Body of pancreas (tissue), 4 donors: ENCODE data around the gene RPL3. TPM values are rescaled to one million over a fixed set of nuclear protein-coding genes. Genes with fewer than 3 reads are reported as not detected.
A peak's percentile ranks its signal among the peaks of the same experiment; 100 is the strongest.

Experiments used
- ATAC-seq: fragments of 150-250 bp; one replicate; pipeline ENCODE4 v1.9.1; 2016
- DNase-seq, 4 donors: peaks; one replicate each; pipeline ENCODE4 v3.0.0-alpha.2; 2019
- H3K27ac ChIP-seq, 4 donors: fragments of 200-600 bp; sonication (generic); 1 replicate in 3 of 4; 2 replicates in 1 of 4; pipeline versions ENCODE4 v1.5.1 to v1.6.1; 2016 to 2019; ENCODE audit warnings: mild to moderate bottlenecking in 1 of 4, mixed read lengths in 1 of 4, moderate library complexity in 1 of 4
- H3K27me3 ChIP-seq, 2 donors: fragments of 200-600 bp; sonication (generic); one replicate each; pipeline ENCODE4 v1.6.0; 2016; ENCODE audit warnings: mild to moderate bottlenecking in 1 of 2
- H3K36me3 ChIP-seq, 2 donors: fragments of 200-600 bp; sonication (generic); replicated peaks in 1 of 2; 2 replicates each; pipeline ENCODE4 v1.5.1; 2016; ENCODE audit warnings: low read depth in 2 of 2; ENCODE audit not compliant: insufficient read depth in 1 of 2
- H3K4me1 ChIP-seq: fragments of 200-600 bp; sonication (generic); one replicate; pipeline ENCODE4 v1.6.0; 2016
- H3K4me3 ChIP-seq, 2 donors: fragments of 200-600 bp; sonication (generic); 1 replicate in 1 of 2; 2 replicates in 1 of 2; pipeline ENCODE4 v1.5.1; 2016 to 2019
- H3K9me3 ChIP-seq, 3 donors: fragments of 200-600 bp; sonication (generic); 1 replicate in 2 of 3; 2 replicates in 1 of 3; pipeline ENCODE4 v1.5.1; 2016
- POLR2A ChIP-seq, 3 donors: fragments of 450-650 bp; IDR thresholded peaks; one replicate each; pipeline ENCODE4 v1.6.1; 2016; ENCODE audit warnings: antibody characterized with exemption in 3 of 3, mild to moderate bottlenecking in 2 of 3
- WGBS, 2 donors: methylation state at CpG; one replicate each; pipeline ENCODE4 v1.1.5; 2017; 5-methylcytosine and 5-hydroxymethylcytosine counted together
- intact Hi-C: fragments of 100-400 bp; cut with DNase I; formaldehyde crosslinking; loops from one replicate; pipeline ENCODE4 v1.15.1; 2023
- small RNA-seq: library from RNA; depleted of rRNA; stranded (forward); fragments of <200 nt; gene quantifications from one replicate; pipeline ENCODE3, GENCODE V24; 2016
- total RNA-seq, 2 donors: library from RNA; depleted of rRNA; stranded (reverse); fragments of >200 nt; gene quantifications; one replicate each; pipeline ENCODE4 v1.1.0, GENCODE V29; 2016
- TF ChIP-seq, protein P1 (sequence below), 7 experiments: fragments of 450-650 bp in 4 of 7; fragments of 200-600 bp in 3 of 7; sonication (generic) in 3 of 7; IDR thresholded peaks; one replicate each; pipeline ENCODE4 v1.5.1; 2016 to 2019; ENCODE audit warnings: antibody characterized with exemption in 7 of 7

The RPL3 gene
- total RNA-seq, 2 donors from 2014 or later = 1,625 to 1,893 TPM

GRCh38 chr22:39265143-39265886, 54.1 kb downstream of the RPL3 start:
- Histone ChIP-seq H3K27me3 (no peaks in the 10 kb centered on the region), H3K27ac (peak overlapping the region in 1 of 4 donors; percentile 27)
- WGBS, 2 donors = 87% methylated on average over 22 to 23 of the region's 23 CpGs

GRCh38 chr22:39264349-39265038, 54.9 kb downstream of the RPL3 start:
- Histone ChIP-seq H3K4me1 (no peaks in the 10 kb centered on the region), H3K27me3 (no peaks in the 10 kb centered on the region), H3K9me3 (no peaks in the 10 kb centered on the region), H3K4me3 (no peak overlapping the region), H3K36me3 (no peaks in the 10 kb centered on the region), H3K27ac (peak overlapping the region in 1 of 4 donors; percentile 27)
- TF ChIP-seq, protein P1, sequence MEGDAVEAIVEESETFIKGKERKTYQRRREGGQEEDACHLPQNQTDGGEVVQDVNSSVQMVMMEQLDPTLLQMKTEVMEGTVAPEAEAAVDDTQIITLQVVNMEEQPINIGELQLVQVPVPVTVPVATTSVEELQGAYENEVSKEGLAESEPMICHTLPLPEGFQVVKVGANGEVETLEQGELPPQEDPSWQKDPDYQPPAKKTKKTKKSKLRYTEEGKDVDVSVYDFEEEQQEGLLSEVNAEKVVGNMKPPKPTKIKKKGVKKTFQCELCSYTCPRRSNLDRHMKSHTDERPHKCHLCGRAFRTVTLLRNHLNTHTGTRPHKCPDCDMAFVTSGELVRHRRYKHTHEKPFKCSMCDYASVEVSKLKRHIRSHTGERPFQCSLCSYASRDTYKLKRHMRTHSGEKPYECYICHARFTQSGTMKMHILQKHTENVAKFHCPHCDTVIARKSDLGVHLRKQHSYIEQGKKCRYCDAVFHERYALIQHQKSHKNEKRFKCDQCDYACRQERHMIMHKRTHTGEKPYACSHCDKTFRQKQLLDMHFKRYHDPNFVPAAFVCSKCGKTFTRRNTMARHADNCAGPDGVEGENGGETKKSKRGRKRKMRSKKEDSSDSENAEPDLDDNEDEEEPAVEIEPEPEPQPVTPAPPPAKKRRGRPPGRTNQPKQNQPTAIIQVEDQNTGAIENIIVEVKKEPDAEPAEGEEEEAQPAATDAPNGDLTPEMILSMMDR (IDR thresholded peaks at IDR 0.05) = no peak
- peak in 1 of 3 donors; percentile 20 for TF ChIP-seq POLR2A (IDR thresholded peaks at IDR 0.05)
- ATAC-seq = no peak
- DNase-seq = peak in 2 of 4 donors; percentile 22 to 79
- WGBS, 2 donors = 72 to 95% methylated on average over 12 to 13 of the region's 13 CpGs
- intact Hi-C loops = no loop called here

More at GRCh38 chr22:39265143-39265886, 54.1 kb downstream of the RPL3 start:
- Histone ChIP-seq H3K36me3 (no peaks in the 10 kb centered on the region), H3K9me3 (no peaks in the 10 kb centered on the region), H3K4me3 (no peak overlapping the region), H3K4me1 (no peaks in the 10 kb centered on the region)
- TF ChIP-seq, protein P1 (IDR thresholded peaks at IDR 0.05) = no peak
- no peak for TF ChIP-seq POLR2A (IDR thresholded peaks at IDR 0.05)
- DNase-seq (no peak), ATAC-seq (no peak)
- intact Hi-C loops = no loop called here

DNA sequence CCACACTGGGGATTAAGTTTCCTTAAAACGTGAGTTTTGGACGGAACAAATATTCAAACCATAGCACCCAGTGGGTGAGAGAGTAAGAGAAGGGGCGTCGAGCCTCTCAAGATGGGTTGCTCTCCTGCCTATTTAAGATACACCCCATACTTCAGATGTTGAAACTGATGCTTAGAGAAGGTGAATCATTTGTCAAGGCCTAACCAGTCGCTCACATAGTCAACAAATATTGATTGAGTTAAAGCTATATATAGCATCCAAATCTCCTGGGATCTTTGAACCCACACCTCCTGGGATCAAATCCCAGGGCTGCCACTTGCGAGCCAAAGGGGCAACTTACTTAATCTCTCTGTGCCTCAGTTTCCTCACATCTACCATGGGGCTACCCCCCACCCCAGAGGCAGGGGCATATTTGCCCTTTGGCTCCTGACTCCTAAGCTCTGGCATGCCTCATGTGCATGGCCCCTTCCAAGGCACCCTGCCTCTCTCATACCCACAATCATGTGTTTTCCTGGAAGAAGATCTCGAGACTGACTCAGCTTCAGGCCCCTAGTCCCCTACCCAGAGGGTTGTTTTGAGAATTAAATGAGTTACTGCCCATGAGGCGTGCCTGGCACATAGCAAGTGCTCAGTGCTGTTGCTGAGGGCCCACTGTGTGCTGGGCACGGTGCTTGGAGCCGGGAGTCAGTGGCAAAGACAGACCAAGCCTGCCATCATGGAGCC, 55.6 kb downstream of the RPL3 start:
- Histone ChIP-seq H3K36me3 (no peaks in the 10 kb centered on the region), H3K27ac (no peak overlapping the region), H3K4me3 (no peak overlapping the region), H3K9me3 (no peaks in the 10 kb centered on the region), H3K27me3 (no peaks in the 10 kb centered on the region), H3K4me1 (no peaks in the 10 kb centered on the region)
- no peak for DNase-seq
- no peak for ATAC-seq
- 78 to 85% methylated on average over 10 of the region's 10 CpGs for WGBS, 2 donors
- no peak for TF ChIP-seq POLR2A (IDR thresholded peaks at IDR 0.05)
- TF ChIP-seq, protein P1 (IDR thresholded peaks at IDR 0.05) = no peak
- intact Hi-C loops = no loop called here

Small RNAs within 50 kb of the gene (small RNA-seq; reads per million reads assigned to genes)
- gene SNORD43 (not detected), gene SNORD83A (10,325 reads per million, percentile 100 among the genes with 10 or more reads in this experiment), gene SNORD83B (not detected)

Other genes starting within 250 kb of the RPL3 start
- 1 to 10 TPM; 5.4 to 6.3 TPM for gene APOBEC3G, start 242.3 kb downstream of the RPL3 start, total RNA-seq
- gene APOBEC3H, start 222.4 kb downstream of the RPL3 start, total RNA-seq = not detected
- gene CBX7, start 166.9 kb downstream of the RPL3 start, total RNA-seq = 10 to 100 TPM; 38.1 to 41.2 TPM
- gene PDGFB, start 74.6 kb downstream of the RPL3 start, total RNA-seq = 10 to 100 TPM in 1 of 2 donors, 1 to 10 TPM in 1; 7.0 to 15.8 TPM
- 10 to 100 TPM; 15.2 to 35.0 TPM for gene SYNGR1, start 30.4 kb upstream of the RPL3 start, total RNA-seq
- 10 to 100 TPM; 14.0 to 17.8 TPM for gene TAB1, start 80.2 kb upstream of the RPL3 start, total RNA-seq
- 1 to 10 TPM in 1 of 2 donors, under 1 TPM in 1; 0.99 to 2.9 TPM for gene MGAT3, start 137.4 kb upstream of the RPL3 start, total RNA-seq
- 10 to 100 TPM in 1 of 2 donors, 1 to 10 TPM in 1; 9.1 to 14.8 TPM for gene MIEF1, start 182.7 kb upstream of the RPL3 start, total RNA-seq
- 100 to 1,000 TPM; 262 to 356 TPM for gene ATF4, start 200.9 kb upstream of the RPL3 start, total RNA-seq
- gene RPS19BP1, start 213.1 kb upstream of the RPL3 start, total RNA-seq = 100 to 1,000 TPM in 1 of 2 donors, 10 to 100 TPM in 1; 87.2 to 141 TPM